Measurements from ENCODE around the gene DIP2C.
"Not testable (repeated sequence)": the region's sequence is repeated elsewhere in the genome, so short reads cannot be mapped to it uniquely, and the experiment has no call there.

DIP2C gene

DNA sequence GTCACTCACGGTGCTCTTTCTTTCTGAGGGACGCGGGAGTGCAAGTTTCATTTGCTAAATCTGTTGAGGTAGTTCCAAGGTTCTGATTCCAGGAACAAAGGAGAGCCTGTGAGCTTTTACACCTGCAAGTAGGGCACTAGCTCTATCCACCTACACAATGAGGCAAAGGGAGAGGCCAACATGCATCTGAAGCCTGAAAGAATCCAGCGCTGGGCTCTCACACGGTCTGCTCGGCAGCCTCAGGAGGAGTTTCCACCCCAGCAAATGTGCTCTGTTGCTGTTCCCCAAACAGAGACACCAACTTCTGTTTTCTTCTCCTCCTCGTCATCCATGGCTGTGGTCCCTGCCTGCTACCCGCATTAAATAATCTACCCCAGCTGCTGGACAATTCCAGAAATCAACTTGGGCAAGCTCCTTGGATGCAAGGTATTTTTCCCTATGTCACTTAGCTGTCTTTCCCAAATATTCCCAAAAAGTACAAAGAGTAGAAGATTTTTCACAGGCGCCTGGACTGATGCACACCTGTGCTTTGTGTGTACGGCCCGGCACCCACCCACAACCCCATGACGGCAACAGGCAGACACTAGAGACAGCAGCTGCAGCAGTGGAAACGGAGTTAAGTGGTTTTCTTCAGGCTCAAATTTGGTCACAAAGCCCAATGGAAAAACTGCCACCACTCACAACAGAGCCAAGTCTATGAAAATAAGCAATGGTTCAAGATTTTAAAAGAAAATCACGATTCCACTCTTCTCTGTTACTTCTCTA is 377.4 kb downstream of the DIP2C start:
- no peak for DNase-seq
- Mint-ChIP-seq H3K9me3 (no peaks in the 10 kb centered on the region), H3K4me3 (no peak overlapping the region), H3K4me1 (ENCODE audit: low read depth) (peaks cover 15% of the 10 kb centered on the region), H3K36me3 (ENCODE audit: low read depth) (no peaks in the 10 kb centered on the region), H3K27ac (no peak overlapping the region), H3K27me3 (no peaks in the 10 kb centered on the region)

DNA sequence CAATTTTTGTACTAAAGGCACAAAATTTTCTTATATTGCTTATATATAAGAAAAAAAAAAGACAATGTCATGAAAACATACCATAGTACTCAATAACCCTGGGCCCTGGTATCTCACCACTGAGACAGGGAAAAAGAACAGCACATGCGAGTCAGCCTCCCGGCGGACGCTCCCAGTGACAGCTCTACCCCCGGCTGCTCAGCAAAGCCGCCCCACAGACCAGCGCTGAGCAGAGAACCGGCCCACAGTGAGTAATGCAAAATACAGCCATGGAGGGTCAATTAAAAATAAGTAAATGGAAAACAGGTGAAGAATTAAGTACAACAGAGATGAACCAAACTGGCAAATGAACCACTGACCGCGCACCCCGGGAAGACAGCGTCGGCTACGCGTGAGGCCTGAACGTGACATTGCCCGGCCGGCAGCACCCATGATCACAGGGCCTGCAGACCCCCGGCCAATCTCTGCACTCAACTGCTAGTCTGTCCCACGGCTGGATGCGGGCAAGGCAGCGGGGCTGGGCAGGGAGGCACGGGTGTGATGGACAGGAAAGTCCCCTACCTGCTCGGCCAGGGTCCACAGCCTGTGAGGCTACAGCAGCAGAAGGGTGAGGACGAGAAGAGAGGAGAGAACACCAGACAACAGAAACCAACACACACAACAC is 378.4 kb downstream of the DIP2C start:
- Mint-ChIP-seq H3K36me3 (ENCODE audit: low read depth) (no peaks in the 10 kb centered on the region), H3K27ac (no peak overlapping the region), H3K27me3 (no peaks in the 10 kb centered on the region), H3K4me1 (ENCODE audit: low read depth) (peaks cover 15% of the 10 kb centered on the region), H3K4me3 (no peak overlapping the region), H3K9me3 (no peaks in the 10 kb centered on the region)
- DNase-seq = no peak

DNA sequence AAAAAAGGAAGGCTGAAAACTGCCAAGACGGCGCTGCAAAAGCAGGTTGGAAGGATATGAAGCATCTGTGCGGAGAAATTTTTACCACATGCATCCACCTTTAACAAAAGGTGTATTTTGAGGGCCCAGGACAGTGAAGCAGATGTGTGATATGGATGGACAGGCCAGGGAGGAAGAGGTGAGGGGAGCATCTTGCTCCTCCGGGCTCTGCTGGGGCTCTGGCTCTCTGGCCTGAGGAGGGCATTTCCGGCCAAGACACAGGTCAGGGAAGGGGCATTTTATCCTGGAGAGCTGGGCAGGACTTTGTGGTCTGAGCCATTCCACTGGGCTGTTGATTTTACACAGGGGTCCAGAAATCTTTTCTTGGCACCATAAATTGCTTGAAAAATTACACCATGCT is 379.1 kb downstream of the DIP2C start:
- H3K27ac Mint-ChIP-seq = no peak overlapping the region
- H3K36me3 Mint-ChIP-seq (ENCODE audit: low read depth) = no peaks in the 10 kb centered on the region
- DNase-seq = no peak
- H3K4me3 Mint-ChIP-seq = no peak overlapping the region
- no peaks in the 10 kb centered on the region for H3K9me3 Mint-ChIP-seq
- H3K27me3 Mint-ChIP-seq = no peaks in the 10 kb centered on the region
- peaks cover 11% of the 10 kb centered on the region for H3K4me1 Mint-ChIP-seq (ENCODE audit: low read depth)

DNA sequence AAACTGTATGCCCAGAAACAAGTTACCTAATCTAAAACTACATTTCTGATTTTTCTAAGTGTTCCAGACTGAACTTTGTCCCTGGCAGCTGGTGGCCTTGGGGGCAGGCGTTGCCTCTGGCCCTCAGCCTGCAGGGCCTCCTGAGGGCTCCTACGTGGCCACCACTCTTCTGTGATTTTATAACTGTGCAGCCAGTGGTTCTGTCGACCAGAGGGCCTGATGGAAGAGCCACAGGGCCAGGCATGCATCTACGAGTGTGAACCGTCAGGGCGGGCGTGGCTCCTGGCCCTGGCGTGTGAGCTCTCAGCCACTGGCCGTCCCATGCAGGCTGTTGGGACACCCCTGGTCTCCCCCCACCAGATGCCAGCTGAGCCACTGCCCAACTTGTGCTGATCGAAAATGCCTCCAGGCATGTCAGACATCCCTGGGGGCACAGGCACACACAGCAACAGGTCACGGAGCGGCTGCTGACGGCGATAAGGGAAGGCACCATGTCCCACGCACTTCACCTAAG is 380.8 kb downstream of the DIP2C start:
- no peaks in the 10 kb centered on the region for H3K36me3 Mint-ChIP-seq (ENCODE audit: low read depth)
- H3K4me1 Mint-ChIP-seq (ENCODE audit: low read depth) = no peaks in the 10 kb centered on the region
- H3K27me3 Mint-ChIP-seq = no peaks in the 10 kb centered on the region
- H3K4me3 Mint-ChIP-seq = no peak overlapping the region
- DNase-seq = no peak
- H3K9me3 Mint-ChIP-seq = no peaks in the 10 kb centered on the region
- H3K27ac Mint-ChIP-seq = no peak overlapping the region

DNA sequence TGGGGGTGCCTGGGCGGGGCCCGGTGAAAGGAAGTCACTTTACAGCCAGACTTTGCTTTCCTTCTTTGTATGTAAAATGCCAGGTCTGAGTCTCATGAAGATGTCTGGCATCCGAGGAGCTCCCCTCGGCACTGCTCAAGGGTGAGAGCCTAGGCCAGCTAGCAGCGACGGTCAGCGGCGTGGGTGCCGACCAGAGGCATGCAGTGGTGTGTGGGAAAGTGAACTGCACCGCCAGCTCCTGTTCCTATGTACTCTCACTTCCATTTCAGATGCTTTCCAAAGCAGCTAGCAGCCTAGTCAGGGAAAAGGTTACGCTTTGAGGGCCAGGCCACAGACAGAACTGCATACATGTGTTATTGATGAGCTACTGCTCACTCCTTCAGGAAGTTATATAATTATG is 381.4 kb downstream of the DIP2C start:
- DNase-seq = no peak
- H3K9me3 Mint-ChIP-seq = no peaks in the 10 kb centered on the region
- no peaks in the 10 kb centered on the region for H3K27me3 Mint-ChIP-seq
- H3K4me3 Mint-ChIP-seq = no peak overlapping the region
- no peak overlapping the region for H3K27ac Mint-ChIP-seq
- no peaks in the 10 kb centered on the region for H3K4me1 Mint-ChIP-seq (ENCODE audit: low read depth)
- H3K36me3 Mint-ChIP-seq (ENCODE audit: low read depth) = no peaks in the 10 kb centered on the region

DNA sequence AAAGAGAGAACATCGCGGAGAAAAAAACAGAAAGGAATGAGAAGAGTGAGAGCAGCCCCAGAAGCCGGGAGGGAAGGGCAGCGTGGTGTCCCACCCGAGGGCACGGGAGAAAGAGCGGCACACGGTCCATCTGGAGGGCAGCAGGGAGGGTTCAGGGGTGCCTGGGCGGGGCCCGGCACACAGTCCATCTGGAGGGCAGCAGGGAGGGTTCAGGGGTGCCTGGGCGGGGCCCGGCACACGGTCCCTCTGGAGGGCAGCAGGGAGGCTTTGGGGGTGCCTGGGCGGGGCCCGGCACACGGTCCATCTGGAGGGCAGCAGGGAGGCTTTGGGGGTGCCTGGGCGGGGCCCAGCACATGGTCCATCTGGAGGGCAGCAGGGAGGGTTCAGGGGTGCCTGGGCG is 381.8 kb downstream of the DIP2C start:
- Mint-ChIP-seq H3K9me3 (no peaks in the 10 kb centered on the region), H3K27me3 (no peaks in the 10 kb centered on the region), H3K27ac (no peak overlapping the region), H3K4me1 (ENCODE audit: low read depth) (no peaks in the 10 kb centered on the region), H3K36me3 (ENCODE audit: low read depth) (no peaks in the 10 kb centered on the region), H3K4me3 (no peak overlapping the region)
- no peak for DNase-seq

DNA sequence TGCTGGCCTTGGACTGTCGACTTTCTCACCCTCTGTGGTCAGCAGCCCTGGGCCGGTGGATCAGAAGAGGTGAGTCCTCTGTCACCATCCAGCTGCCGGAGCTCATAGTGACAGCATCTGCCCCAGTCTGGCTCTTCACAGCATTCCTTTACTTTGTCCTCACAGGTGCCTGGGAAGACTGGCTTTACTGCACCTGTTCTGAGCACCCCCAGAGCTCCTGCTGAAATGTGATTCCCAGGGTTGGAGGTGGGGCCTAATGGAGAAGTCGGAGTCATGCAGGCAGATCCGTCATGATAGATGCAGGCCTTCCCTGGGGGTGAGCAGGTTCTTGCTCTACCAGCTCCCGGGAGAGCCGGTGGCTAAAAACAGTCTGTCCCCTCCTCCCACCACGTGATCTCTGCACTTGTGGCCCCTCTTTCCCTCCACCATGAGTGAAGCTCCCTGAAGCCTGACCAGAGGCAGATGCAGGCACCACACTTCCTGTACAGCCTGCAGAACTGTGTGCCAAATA is 382.7 kb downstream of the DIP2C start:
- Mint-ChIP-seq H3K4me1 (ENCODE audit: low read depth) (no peaks in the 10 kb centered on the region), H3K36me3 (ENCODE audit: low read depth) (no peaks in the 10 kb centered on the region), H3K27me3 (no peaks in the 10 kb centered on the region), H3K9me3 (no peaks in the 10 kb centered on the region), H3K4me3 (no peak overlapping the region), H3K27ac (no peak overlapping the region)
- no peak for DNase-seq

DNA sequence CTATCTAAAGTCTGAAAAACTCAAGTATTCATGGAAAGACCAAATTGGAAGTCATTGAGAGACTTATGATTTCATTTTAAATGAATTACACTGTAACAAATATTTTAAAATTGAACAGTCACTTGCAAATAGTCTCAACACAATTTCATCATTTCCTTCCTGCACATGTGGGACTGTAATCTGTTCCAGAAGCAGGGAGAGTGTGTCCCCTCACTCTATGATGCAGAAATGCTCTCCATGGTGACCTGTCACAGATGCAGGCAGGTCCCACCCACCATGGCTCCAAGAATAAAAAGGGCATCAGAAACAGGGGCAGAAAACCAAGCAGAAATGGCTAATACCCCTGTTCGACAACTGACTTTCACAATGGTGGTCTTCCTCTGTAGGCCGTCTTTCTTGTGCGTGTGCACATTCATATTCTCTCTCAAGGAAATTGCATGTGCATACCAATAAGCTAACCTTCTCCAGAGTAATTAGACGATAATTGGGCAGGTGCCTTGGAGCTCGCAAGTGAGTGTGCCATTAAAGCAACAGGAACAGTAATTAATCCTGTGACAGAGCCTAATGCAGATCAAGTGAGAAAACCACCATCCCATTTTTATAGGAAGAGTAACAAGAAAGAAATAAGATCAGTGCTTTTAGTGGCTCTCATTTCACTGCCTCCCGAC is 383.3 kb downstream of the DIP2C start:
- no peaks in the 10 kb centered on the region for H3K36me3 Mint-ChIP-seq (ENCODE audit: low read depth)
- H3K9me3 Mint-ChIP-seq = no peaks in the 10 kb centered on the region
- no peak overlapping the region for H3K27ac Mint-ChIP-seq
- no peak overlapping the region for H3K4me3 Mint-ChIP-seq
- H3K4me1 Mint-ChIP-seq (ENCODE audit: low read depth) = no peaks in the 10 kb centered on the region
- DNase-seq = no peak
- H3K27me3 Mint-ChIP-seq = no peaks in the 10 kb centered on the region

DNA sequence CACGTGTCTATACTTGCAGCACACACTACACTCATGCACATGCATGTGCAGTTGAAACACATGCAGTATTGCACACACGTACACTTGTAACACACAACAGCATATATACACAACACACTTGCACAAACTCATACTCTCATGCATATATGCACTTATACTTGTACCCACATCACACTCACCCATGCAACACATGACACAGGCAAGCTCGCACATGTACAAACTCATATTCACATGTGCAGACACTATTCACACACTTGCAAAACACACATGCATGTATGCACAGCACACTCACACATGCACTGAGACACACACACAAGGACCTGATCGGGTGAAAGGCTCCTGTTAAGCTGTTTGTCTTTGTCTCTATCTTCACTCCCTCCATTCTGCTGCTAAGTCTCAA is 384.4 kb downstream of the DIP2C start:
- Mint-ChIP-seq H3K27me3 (no peaks in the 10 kb centered on the region), H3K4me3 (no peak overlapping the region), H3K27ac (no peak overlapping the region), H3K36me3 (ENCODE audit: low read depth) (no peaks in the 10 kb centered on the region), H3K9me3 (no peaks in the 10 kb centered on the region), H3K4me1 (ENCODE audit: low read depth) (no peaks in the 10 kb centered on the region)
- DNase-seq = no peak

DNA sequence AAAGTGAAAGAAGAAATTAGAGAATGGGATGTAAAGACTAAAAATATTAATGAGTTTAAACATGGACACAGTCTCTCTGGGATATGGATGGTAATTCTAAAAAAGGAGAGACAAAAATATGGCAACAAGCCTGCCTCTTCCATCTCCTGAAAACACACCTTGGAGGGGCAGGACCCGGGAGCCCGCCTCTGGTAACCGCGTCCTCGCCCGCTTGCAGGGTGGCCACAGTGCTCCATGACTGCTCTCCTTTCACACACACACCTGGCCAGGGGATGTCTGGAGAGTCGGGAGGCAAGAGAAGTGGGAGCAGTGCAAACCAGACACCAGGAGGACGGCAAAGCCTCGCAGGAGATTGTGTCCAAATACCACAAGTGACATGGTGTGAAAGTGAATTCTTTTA is 387.9 kb downstream of the DIP2C start:
- Mint-ChIP-seq H3K27me3 (no peaks in the 10 kb centered on the region), H3K9me3 (no peaks in the 10 kb centered on the region), H3K4me1 (ENCODE audit: low read depth) (no peaks in the 10 kb centered on the region), H3K27ac (no peak overlapping the region), H3K36me3 (ENCODE audit: low read depth) (peaks cover under 1% of the 10 kb centered on the region), H3K4me3 (no peak overlapping the region)
- DNase-seq = no peak

DNA sequence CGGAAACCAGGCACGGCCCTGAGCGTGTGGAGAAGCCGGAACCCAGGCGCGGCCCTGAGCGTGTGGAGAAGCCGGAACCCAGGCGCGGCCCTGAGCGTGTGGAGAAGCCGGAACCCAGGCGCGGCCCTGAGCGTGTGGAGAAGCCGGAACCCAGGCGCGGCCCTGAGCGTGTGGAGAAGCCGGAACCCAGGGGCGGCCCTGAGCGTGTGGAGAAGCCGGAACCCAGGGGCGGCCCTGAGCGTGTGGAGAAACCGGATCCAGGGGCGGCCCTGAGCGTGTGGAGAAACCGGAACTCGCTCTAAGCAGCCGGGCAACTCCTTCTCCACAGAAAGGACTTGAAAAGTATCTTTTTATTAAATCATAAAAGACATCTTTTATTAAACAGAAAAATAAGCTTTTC is 388.9 kb downstream of the DIP2C start:
- H3K9me3 Mint-ChIP-seq; H3K4me1 Mint-ChIP-seq (ENCODE audit: low read depth); H3K4me3 Mint-ChIP-seq; H3K27me3 Mint-ChIP-seq; H3K36me3 Mint-ChIP-seq (ENCODE audit: low read depth); H3K27ac Mint-ChIP-seq; DNase-seq: not testable (repeated sequence)

DNA sequence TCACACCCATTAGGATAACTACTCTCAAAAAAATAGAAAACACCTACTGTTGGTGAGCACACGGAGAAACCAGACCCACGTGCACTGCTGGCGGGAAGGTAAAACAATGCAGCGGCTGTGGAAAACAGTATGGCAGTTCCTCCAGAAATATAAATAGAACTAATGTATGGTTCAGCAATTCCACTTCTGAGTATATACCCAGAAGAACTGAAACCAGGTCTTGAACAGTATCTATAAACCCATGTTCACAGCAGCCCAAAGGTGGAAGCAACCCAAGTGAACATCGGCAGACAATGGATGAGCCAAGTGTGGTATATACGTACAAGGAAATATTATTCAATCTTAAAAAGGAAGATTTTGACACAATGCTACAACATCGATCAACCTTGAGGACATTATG is 389.5 kb downstream of the DIP2C start:
- Mint-ChIP-seq H3K27ac (no peak overlapping the region), H3K4me3 (no peak overlapping the region), H3K9me3 (no peaks in the 10 kb centered on the region), H3K36me3 (ENCODE audit: low read depth) (peaks cover 2% of the 10 kb centered on the region), H3K27me3 (no peaks in the 10 kb centered on the region), H3K4me1 (ENCODE audit: low read depth) (no peaks in the 10 kb centered on the region)
- DNase-seq = no peak

DNA sequence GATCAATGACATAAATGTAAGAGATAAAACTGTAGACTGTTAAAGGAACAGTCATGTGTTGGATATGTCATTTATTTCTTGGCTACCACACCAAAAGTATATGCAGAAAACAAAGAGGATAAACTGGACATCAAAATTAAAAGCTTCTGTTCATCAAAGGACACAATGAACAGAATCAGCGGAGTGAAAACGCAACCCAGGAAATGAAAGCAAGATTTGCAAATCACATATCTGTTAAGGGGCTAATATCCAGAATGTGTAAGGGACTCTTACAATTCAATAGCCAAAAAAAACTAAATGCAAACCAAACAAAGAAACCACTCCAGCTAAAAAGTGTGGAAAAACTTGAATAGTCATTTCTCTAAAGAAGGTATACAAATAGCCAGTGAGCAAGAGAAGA is 390.0 kb downstream of the DIP2C start:
- H3K27ac Mint-ChIP-seq = no peak overlapping the region
- H3K4me3 Mint-ChIP-seq = no peak overlapping the region

DNA sequence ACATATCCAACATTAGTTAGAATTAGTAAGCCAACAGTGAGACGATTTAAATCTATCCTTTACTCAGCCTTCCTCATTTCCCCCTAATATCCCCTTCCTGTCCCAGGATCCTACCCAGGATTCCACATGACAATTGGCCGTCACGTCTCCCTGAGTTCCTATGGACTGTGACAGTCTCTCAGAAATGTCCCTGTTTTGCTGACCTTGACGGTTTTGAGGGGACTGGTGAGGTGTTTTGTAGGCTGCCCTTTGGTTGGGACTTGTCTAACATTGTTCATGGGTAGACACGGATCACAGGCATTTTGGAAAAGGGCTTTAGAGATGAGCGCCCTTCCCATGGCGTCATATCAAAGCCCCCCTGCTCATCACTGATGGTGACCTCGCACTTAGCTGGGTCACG is 391.4 kb downstream of the DIP2C start:
- Mint-ChIP-seq H3K36me3 (ENCODE audit: low read depth) (peaks cover 2% of the 10 kb centered on the region), H3K27ac (no peak overlapping the region), H3K4me3 (no peak overlapping the region), H3K4me1 (ENCODE audit: low read depth) (no peaks in the 10 kb centered on the region), H3K27me3 (no peaks in the 10 kb centered on the region), H3K9me3 (no peaks in the 10 kb centered on the region)
- no peak for DNase-seq

More for the DNA sequence above, 390.0 kb downstream of the DIP2C start:
- Mint-ChIP-seq H3K9me3 (no peaks in the 10 kb centered on the region), H3K27me3 (no peaks in the 10 kb centered on the region), H3K4me1 (ENCODE audit: low read depth) (no peaks in the 10 kb centered on the region), H3K36me3 (ENCODE audit: low read depth) (peaks cover 2% of the 10 kb centered on the region)
- no peak for DNase-seq

DNA sequence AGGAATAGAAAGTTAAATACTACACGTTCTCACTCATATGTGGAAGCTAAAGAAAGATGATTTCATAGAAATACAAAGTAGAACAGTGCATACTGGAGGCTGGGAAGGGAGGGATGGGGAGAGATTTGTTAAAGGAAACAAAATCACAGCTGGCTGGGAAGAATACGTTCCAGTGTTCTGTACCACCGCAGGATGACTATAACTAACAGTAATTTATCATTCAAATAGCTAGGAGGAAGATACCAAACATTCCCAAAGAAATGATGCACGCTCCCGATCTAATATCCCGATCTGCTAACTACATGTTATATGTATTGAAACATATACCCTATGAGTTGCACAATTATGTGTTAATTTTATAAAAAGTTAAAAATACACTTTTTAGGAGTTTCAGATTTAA is 391.9 kb downstream of the DIP2C start:
- H3K36me3 Mint-ChIP-seq (ENCODE audit: low read depth) = peaks cover 2% of the 10 kb centered on the region
- DNase-seq = no peak
- no peaks in the 10 kb centered on the region for H3K4me1 Mint-ChIP-seq (ENCODE audit: low read depth)
- no peak overlapping the region for H3K4me3 Mint-ChIP-seq
- no peaks in the 10 kb centered on the region for H3K27me3 Mint-ChIP-seq
- no peaks in the 10 kb centered on the region for H3K9me3 Mint-ChIP-seq
- H3K27ac Mint-ChIP-seq = no peak overlapping the region

Measured in activated T-cell treated with anti-CD3 and anti-CD28 coated beads, Interleukin-2, amount 50 U/mL, for 24 hours (primary cell).